Esophagus (tissue), 2 donors: ENCODE data around the gene SELENOW. TPM values are rescaled to one million over a fixed set of nuclear protein-coding genes. Genes with fewer than 3 reads are reported as not detected.
"Not testable (repeated sequence)": the region's sequence is repeated elsewhere in the genome, so short reads cannot be mapped to it uniquely, and the experiment has no call there.

Experiments used
- H3K27ac ChIP-seq, 2 donors: one replicate each; pipeline ENCODE4 v1.5.1; 2013; ENCODE audit warnings: low read depth in 2 of 2, mild to moderate bottlenecking in 2 of 2, inconsistent platforms in 1 of 2, low read length in 1 of 2, moderate library complexity in 1 of 2
- H3K27me3 ChIP-seq, 2 donors: one replicate each; pipeline ENCODE4 v1.6.1; 2013; ENCODE audit warnings: low read length in 2 of 2, control low read depth in 1 of 2, mild to moderate bottlenecking in 1 of 2; ENCODE audit not compliant: insufficient read depth in 2 of 2, control insufficient read depth in 1 of 2
- H3K36me3 ChIP-seq, 2 donors: one replicate each; pipeline ENCODE4 v1.6.1; 2013; ENCODE audit warnings: low read length in 1 of 2; ENCODE audit not compliant: control insufficient read depth in 2 of 2, insufficient read depth in 2 of 2
- H3K4me1 ChIP-seq, 2 donors: one replicate each; pipeline ENCODE4 v1.6.1; 2013; ENCODE audit warnings: low read length in 1 of 2; ENCODE audit not compliant: control insufficient read depth in 2 of 2, insufficient read depth in 2 of 2
- H3K4me3 ChIP-seq, 2 donors: one replicate each; pipeline ENCODE4 v1.5.1; 2013; ENCODE audit warnings: low read length in 2 of 2, mild to moderate bottlenecking in 2 of 2, low read depth in 1 of 2, moderate library complexity in 1 of 2
- H3K9me3 ChIP-seq, 2 donors: one replicate each; pipeline ENCODE4 v1.6.1; 2013; ENCODE audit warnings: mild to moderate bottlenecking in 2 of 2, low read depth in 1 of 2, low read length in 1 of 2, moderate library complexity in 1 of 2; ENCODE audit not compliant: control insufficient read depth in 2 of 2, insufficient read depth in 1 of 2
- WGBS, 2 donors: extraction: QIAGEN DNeasy Blood & Tissue Kit; methylation state at CpG; one replicate each; pipeline ENCODE4 v1.1.7; 2013; 5-methylcytosine and 5-hydroxymethylcytosine counted together
- polyA plus RNA-seq, 2 donors: library from polyadenylated mRNA; stranded (reverse); fragments of 200-250 nt; gene quantifications; one replicate each; pipeline ENCODE4 v1.2.3, GENCODE V29; 2013
- donor health status: healthy with polysubstance abuse.
- donor health status: Bipolar disorder and iron deficiency.

Gene SELENOW
- polyA plus RNA-seq, 2 donors = 212 to 257 TPM

- H3K9me3 ChIP-seq = no peaks in the 10 kb centered on the region
- 82 to 84% methylated on average over 18 of the region's 18 CpGs for WGBS, 2 donors
Observed at GRCh38 chr19:47794526-47794925, 16.0 kb downstream of the SELENOW start.

GRCh38 chr19:47796785-47797184 is 18.3 kb downstream of the SELENOW start:
- Histone ChIP-seq H3K27ac (no peak overlapping the region), H3K27me3 (no peaks in the 10 kb centered on the region), H3K4me3 (no peak overlapping the region), H3K9me3 (peaks cover 0 to 2% of the 10 kb centered on the region in 2 donors), H3K4me1 (no peaks in the 10 kb centered on the region), H3K36me3 (no peaks in the 10 kb centered on the region)
- WGBS, 2 donors = 67 to 71% methylated on average over 2 of the region's 2 CpGs

More at GRCh38 chr19:47794526-47794925, 16.0 kb downstream of the SELENOW start:
- no peaks in the 10 kb centered on the region for H3K4me1 ChIP-seq
- no peaks in the 10 kb centered on the region for H3K36me3 ChIP-seq
- no peaks in the 10 kb centered on the region for H3K27me3 ChIP-seq
- H3K4me3 ChIP-seq = no peak overlapping the region
- H3K27ac ChIP-seq = no peak overlapping the region

DNA sequence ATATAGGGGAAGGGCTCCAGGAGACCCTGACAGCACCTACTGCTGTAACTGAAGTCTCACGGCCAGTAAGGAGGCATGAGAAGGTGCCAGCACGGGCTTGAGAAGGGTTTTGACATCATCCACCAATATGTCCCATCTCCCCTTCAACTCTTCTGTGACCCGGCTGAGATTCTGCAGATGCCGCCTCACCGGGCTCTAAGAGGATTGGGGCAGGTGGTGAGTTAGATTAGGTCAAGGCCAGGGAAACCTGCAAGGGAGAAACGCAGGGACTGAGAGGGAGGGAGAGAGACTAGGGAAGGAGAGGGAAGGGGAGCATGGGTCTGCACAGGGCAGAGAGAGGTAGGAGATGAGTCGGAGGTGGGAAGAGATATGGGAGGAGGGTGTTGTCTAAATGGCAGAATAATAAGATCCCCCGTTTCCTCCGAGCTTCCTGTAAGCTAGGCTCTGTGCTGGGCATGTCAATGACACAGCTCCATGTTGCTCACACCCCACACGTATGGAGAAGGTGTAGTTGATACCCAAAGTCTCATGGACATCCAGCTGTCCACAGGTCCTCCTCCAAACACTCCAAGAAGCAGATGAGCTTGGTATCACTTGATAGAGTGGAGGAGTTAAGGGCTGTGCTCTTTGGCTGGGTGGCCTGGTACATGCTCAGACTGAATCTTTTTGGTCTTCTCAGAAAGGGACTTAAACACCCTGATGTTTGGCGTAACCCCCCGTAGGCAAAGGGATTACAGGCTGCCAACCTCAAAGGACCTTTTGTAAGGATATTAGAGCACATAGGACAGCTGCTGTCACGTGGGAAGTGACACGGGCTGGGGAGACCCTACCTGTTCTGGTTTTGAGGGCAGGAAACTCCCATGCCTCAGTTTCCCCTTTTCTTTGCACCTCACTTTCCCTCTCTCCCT is 19.7 kb downstream of the SELENOW start:
- H3K27ac ChIP-seq = no peak overlapping the region
- H3K4me1 ChIP-seq = no peaks in the 10 kb centered on the region
- no peaks in the 10 kb centered on the region for H3K36me3 ChIP-seq
- peaks cover 0 to 2% of the 10 kb centered on the region in 2 donors for H3K9me3 ChIP-seq
- 60 to 64% methylated on average over 14 of the region's 14 CpGs for WGBS, 2 donors
- H3K4me3 ChIP-seq = no peak overlapping the region
- H3K27me3 ChIP-seq = no peaks in the 10 kb centered on the region

GRCh38 chr19:47798904-47799266 is 20.4 kb downstream of the SELENOW start:
- Histone ChIP-seq H3K4me3 (no peak overlapping the region), H3K36me3 (no peaks in the 10 kb centered on the region), H3K9me3 (peaks cover 0 to 2% of the 10 kb centered on the region in 2 donors), H3K27me3 (no peaks in the 10 kb centered on the region), H3K27ac (no peak overlapping the region), H3K4me1 (no peaks in the 10 kb centered on the region)
- WGBS, 2 donors = 85 to 89% methylated on average over 3 to 4 of the region's 4 CpGs

DNA sequence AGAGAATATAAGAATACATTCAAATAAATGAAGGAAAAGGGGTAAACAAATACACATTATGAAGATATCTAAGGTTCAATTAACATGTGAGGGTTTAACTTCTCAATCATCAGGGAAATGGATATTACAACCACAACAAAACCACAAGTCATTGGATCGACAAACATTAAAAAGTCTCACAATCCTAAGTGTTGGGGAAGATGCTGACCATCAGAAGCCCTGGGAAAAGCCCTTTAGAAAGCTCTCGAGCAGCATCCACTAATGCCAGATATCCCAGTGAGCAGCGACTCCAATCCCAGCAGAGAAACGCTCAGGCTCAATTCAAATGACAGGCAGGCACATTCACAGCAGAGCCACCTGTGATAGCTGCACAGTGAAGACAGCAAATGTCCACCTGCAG is 22.8 kb downstream of the SELENOW start:
- H3K27ac ChIP-seq = no peak overlapping the region
- 89 to 97% methylated on average over 4 of the region's 4 CpGs for WGBS, 2 donors
- no peaks in the 10 kb centered on the region for H3K27me3 ChIP-seq

GRCh38 chr19:47802521-47803043 is 24.1 kb downstream of the SELENOW start:
- H3K27ac ChIP-seq = no peak overlapping the region
- H3K4me1 ChIP-seq = no peaks in the 10 kb centered on the region
- no peaks in the 10 kb centered on the region for H3K36me3 ChIP-seq
- peaks cover 0 to 2% of the 10 kb centered on the region in 2 donors for H3K9me3 ChIP-seq
- 90 to 97% methylated on average over 10 to 25 of the region's 25 CpGs for WGBS, 2 donors
- H3K4me3 ChIP-seq = no peak overlapping the region
- no peaks in the 10 kb centered on the region for H3K27me3 ChIP-seq

More for the DNA sequence above, 22.8 kb downstream of the SELENOW start:
- no peaks in the 10 kb centered on the region for H3K36me3 ChIP-seq
- H3K4me3 ChIP-seq = no peak overlapping the region
- peaks cover 0 to 2% of the 10 kb centered on the region in 2 donors for H3K9me3 ChIP-seq
- no peaks in the 10 kb centered on the region for H3K4me1 ChIP-seq

DNA sequence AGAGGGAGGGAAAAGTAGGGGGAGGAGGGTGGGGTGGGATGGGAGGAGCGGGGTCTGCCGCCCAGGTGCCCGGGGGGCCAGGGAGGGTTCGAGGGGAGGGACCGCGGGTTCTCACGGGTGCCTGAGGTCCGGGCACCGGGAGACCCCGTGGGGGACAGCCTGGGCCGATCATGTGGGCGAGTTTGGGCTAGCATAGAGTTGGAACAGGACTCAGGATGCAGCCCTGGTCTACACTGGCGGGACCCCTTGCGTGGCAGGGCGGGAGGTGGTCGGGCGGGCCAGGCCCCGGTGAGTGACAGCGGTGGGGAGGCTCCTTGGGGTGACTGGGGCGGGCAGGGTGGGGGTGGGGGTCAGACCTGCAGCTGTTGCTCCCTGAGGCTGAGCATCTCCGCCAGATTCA is 24.6 kb downstream of the SELENOW start:
- 72 to 77% methylated on average over 5 to 21 of the region's 21 CpGs for WGBS, 2 donors
- H3K36me3 ChIP-seq, H3K9me3 ChIP-seq, H3K27ac ChIP-seq, H3K4me1 ChIP-seq, H3K27me3 ChIP-seq, H3K4me3 ChIP-seq: not testable (repeated sequence)

DNA sequence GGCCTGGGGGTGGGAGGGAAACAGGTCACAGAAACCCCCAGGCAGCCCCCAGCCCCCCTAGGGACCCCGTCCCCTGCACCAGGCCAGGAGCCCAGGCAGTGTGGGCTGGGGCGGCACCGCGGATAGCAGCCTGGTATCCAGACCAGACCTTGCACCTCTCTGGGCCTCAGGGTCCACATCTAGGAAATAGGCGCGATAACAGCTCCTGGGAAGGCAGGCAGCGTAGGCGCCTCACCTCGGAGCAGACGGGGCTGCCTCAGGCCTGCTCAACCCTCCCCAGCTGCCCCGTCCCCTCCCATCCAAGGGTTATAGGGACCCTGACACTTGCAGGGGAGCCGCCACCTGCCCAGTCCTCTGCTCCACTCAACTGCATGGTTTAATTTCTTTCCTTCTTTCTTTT is 25.2 kb downstream of the SELENOW start:
- H3K9me3 ChIP-seq, H3K4me1 ChIP-seq, H3K4me3 ChIP-seq, H3K27me3 ChIP-seq, H3K27ac ChIP-seq, H3K36me3 ChIP-seq: not testable (repeated sequence)
- WGBS, 2 donors = 85 to 94% methylated on average over 7 to 11 of the region's 12 CpGs

GRCh38 chr19:47804451-47804850 is 25.9 kb downstream of the SELENOW start, which contains the start of gene TPRX1:
Gene TPRX1, minus strand, starts transcription at chr19:47804551. Its CDS starts 12 bp downstream, at chr19:47804539.
- not testable (repeated sequence) for H3K36me3 ChIP-seq, H3K9me3 ChIP-seq, H3K4me3 ChIP-seq, H3K4me1 ChIP-seq, H3K27me3 ChIP-seq, H3K27ac ChIP-seq
- WGBS, 2 donors = 80 to 82% methylated on average over 5 of the region's 5 CpGs

DNA sequence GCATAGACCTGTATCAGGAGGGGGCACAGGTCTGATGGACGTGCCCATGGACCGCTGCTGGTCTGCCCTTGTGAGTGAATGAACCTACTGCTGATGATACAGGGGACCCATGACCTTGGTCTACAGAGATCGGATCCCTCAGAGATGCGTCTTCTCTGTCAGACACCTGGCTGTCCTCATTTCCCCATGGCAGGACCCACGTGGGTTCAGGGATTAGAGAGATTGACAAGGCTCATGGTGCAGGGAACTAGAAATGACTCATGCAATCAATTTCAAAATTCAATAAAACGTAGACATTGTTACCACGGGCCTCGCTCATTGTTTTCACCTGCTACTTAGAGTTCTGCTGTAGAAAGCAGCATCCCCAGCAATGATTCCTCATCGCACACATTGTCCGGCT is 26.8 kb downstream of the SELENOW start:
- no peak overlapping the region for H3K4me3 ChIP-seq
- H3K4me1 ChIP-seq = no peaks in the 10 kb centered on the region
- peaks cover 0 to 2% of the 10 kb centered on the region in 2 donors for H3K9me3 ChIP-seq
- no peak overlapping the region for H3K27ac ChIP-seq
- H3K27me3 ChIP-seq = no peaks in the 10 kb centered on the region
- 71 to 76% methylated on average over 10 of the region's 10 CpGs for WGBS, 2 donors
- no peaks in the 10 kb centered on the region for H3K36me3 ChIP-seq
